ENCODE measurements around the gene ATP8A2.
"Not testable (repeated sequence)": the region's sequence is repeated elsewhere in the genome, so short reads cannot be mapped to it uniquely, and the experiment has no call there.

The ATP8A2 gene

DNA sequence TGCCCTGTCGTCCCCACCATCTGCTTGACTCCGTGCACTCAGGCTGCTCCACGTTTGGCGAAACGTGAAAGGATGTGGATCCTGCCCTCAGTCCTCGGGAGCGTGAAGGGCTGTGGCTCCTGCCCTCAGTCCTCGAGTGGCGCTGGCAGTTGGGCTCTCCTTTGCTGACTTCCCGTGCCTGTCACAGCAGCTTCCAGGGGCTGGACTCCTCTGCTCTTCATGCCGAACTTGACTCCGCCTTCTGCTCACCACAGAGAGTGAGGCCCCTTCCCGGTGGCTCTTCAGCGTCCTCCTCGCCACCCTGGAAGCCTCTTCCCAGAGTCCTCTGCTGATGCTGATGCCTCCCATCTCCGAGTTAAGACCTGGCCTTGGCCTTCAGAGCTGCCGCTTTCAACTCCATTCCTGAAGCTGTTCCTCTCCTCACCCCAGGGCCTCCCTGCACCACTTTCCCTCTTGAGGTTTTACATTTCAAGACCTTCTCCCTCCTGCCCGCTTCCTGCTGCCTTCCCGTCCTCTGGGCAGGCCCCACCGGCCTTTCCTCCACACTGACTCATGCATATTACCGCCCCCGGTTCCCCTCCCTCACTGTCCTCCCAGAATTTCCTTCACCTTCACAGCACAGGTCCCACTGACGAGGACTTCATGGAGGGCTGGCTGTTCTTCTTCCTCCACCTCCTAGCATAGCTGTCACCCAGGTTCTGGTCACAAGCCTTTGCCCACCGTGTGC is 568.4 kb downstream of the ATP8A2 start:
- no peak for DNase-seq

DNA sequence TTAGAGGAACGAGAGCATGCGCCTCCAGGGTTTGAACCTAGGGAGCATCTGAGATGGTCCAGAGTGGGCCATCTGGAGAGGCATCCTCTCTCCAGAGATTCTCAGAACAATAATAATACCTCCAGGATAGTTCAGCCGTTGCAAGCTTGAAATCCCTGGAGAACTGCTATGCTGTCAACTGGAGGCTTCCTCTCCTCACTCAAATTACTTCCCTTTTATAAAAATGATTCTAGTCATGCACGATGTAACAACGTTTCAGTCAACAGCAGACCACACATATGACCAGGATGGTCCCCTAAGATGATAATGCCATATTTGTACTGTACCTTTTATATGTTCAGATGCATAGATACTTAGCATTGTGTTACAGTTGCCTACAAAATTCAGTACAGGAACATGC is 571.3 kb downstream of the ATP8A2 start:
- no peak for DNase-seq

DNA sequence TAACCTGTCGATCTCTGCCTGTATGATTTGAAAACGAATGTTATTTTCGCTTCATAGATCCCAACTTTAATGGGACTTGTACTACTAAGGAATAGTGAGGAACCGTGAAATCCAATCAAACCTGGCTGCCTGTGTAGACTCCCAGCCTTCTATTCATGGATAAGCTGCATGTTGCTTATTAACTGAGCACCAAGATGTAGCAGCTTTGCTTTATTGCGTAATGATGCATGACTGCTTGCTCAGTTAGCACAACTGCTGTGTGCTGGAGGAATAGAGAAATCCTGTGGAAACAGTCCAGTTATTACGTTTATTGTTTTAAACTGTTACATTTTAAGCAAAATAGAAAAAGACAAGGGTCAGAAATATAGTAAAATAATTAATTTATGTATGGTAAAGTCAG is 571.9 kb downstream of the ATP8A2 start:
- no peak for DNase-seq

DNA sequence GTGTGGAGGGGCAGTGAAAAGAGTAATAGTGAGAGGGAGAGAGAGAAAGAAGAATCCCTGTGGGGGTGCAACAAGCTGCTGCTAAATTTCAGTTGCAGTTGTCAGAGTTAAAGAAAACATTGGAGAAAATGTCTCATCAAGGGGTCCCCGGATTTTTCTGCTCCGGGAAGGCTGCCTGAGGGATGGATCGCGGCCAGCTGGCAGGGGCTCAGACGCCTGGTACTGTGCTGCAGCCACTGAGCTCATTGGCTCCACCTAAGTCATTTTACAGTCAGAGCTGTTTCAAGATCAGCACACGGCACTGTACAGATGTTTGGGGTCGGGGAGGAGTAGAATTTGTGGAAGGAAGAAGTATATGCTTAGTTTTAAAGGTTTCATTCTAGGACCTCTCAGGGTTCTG is 573.8 kb downstream of the ATP8A2 start:
- no peak for DNase-seq

DNA sequence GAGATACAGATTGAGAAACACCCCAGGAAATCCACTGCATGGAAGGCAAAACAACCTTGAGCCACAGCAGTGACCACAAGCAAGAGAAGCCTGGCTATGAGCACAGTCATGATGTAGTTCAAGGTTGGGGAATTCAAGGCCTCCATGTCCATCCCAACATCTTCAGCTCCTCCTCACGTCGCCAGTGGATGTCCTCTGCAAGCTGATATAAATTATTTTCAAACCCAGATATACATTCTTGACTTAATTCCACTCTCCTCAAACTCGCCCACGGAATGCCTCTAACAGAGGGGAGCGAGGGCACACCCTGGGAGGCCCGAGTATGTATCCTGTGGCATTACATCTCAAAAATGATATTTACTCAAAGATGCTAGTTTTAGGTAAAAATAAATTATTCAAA is 574.5 kb downstream of the ATP8A2 start:
- no peak for DNase-seq

DNA sequence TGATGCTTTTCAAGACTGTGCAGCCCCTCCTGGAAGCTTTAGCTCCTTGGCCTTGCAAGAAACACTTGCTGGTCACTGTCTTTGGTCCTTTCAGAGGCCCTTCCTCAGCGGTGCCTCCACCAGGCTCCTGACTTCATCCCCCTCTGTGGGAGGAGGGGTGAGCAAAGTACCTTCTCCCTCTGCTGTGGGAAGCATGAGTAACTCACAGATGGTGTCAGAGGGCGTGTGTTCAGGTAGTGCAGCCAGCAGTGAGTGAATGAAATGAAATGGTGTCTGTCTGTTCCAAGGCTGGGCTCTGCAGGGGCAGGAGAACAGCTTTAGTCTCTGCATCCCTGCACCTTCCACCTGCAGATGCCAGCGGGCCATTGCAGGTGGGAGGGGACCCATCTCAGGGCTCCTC is 577.1 kb downstream of the ATP8A2 start:
- no peak for DNase-seq

- DNase-seq = no peak
Measured at GRCh38 chr13:25951831-25952230, 580.1 kb downstream of the ATP8A2 start.

DNA sequence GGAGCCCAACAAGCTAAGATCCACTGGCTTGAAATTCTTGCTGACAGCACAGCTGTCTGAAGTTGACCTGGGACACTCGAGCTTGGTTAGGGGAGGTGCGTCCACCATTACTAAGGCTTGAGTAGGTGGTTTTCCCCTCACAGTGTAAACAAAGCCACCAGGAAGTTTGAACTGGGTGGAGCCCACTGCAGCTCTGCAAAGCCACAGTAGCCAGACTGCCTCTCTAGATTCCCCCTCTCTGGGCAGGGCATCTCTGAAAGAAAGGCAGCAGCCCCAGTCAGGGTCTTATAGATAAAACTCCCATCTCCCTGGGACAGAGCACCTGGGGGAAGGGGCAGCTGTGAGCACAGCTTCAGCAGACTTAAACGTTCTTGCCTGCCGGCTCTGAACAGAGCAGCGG is 582.3 kb downstream of the ATP8A2 start:
- DNase-seq = not testable (repeated sequence)

DNA sequence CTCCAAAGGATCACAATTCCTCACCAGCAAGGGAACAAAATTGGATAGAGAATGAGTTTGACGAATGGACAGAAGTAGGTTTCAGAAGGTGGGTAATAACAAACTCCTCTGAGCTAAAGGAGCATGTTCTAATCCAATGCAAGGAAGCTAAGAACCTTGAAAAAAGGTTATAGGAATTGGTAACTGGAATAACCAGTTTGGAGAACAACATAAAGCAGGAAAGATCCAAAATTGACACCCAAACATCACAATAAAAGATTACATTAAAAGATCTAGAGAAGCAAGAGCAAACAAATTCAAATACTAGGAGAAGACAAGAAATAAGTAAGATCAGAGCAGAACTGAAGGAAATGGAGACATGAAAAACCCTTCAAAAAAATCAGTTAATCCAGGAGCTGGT is 583.2 kb downstream of the ATP8A2 start:
- DNase-seq = not testable (repeated sequence)

DNA sequence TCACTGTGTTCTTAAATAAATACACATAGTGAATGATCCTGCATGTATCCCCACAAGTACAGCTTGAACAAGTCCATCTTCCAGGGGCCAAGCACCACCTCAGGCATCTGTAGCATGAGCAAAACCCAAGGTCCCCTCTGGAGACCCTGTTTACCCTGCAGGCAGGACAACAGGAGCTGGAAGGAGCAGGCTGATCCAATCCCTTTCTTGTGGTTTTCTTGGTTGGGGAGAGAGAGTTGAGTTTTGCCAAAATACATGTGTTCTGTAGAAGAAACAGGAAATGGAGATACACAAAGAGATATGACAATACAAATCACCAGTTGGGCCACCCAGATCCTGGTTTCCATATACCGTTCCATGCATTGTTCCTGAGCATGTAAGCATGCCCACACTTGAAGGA is 587.2 kb downstream of the ATP8A2 start:
- DNase-seq = no peak

DNA sequence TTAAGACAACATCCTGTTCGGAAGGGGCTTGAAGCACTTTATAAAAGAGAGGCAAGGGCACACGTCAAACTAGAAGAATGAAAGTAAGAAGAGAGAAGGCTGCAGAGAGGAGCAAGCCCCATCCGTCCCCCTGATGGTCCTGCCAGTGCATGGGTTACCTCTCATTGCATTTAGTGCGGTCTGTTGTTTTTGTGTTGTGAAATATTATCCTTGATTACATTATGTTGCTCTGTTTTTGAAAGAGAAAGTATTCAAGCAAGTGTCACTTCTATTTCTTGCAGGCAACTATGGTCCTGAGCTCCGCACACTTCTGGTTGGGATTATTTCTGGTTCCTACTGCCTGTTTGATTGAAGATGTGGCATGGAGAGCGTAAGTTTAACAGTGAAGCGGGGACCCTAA is 589.5 kb downstream of the ATP8A2 start:
- no peak for DNase-seq

DNA sequence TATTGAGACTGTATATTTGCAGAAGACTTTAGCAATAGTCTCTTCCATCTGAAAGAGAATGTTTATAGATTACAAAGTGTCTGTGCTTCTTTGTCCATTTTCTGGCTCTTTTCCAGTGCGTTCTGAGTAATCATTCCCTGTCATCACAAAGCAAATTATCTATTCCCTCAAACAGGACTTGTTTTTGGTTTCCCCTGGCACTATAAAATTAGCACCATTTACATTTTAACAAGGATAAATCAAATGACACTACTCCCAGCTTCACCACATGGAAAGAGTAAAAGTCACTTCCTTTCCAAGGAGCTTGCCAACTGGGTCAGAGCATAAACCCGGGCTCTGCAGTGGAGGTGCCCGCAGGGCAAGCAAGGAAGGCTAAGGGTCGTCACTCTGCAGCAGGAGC is 591.9 kb downstream of the ATP8A2 start:
- DNase-seq = peak; percentile 8

DNA sequence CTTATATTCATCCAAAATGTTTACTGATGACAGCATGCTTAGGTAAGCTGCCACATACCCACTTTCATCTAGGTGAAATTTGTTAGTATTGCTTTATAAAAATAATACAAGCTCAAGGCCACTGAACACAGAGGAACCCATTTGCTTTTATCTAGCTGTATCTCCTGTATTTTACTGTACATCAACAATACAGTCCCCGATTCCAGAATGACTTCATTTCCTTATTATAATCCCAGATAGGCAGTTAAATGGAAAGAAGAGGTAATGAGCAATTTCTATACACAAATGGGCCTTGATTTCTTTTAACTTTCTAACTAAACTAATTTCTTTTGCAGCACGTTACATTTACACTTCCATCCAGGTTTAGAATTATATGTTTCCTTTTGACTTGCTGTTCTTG is 593.8 kb downstream of the ATP8A2 start:
- DNase-seq = no peak

DNA sequence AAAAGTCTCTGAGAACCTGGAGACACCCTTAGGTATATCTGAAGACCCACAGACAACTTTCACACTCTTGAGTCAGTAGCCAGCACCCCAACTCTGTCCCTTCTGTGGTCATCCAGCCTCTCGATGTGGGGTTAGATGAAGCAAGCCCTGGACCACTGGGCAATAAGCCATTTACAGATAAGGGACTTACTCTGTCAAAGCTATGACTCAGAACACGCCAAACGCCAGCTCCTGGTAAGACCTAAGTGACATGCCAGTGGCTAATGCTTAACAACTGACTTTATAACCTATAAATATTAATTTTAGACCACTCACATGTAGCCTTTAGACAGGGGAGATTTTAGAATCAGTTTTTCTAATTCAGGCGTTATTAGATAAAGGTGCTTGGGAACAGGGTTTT is 594.3 kb downstream of the ATP8A2 start:
- DNase-seq = no peak

DNA sequence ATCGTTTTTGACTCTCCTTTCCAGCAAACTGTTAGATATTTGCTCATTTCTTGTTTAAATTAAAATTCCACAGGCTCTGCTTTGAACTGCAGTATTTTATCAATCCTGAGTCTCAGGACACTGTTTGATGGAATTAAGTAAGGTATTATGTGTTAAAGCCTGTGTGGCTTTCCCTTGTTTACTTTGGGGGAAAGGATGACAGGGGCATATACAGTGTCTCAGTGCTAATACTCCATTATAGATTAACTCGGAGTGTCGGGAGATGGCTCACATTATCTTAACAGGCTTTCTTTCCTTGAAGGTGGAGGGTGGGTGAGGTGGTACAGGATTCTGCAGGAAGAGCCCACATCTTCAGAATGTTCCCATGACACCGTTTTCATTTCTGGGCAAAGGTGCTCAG is 595.4 kb downstream of the ATP8A2 start:
- no peak for DNase-seq

DNA sequence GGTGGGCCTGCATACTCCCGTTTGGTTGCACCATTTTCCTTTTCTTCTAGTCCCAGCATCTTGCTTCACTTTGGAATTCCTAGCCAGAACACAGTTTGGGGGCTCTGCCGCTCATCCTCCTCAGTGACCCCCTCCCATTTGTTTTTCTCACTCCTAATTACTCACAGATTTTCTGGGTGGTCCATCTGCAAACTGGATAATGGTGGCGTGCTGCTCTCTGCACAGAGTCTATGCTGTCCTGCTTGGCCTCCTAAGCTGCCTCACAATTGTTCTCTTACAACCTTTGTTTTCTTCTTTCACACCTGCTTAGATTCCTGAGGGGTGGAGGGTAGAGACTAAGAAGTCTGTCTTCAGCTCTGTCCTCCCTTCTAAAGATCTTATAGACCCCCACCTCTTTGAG is 599.3 kb downstream of the ATP8A2 start:
- DNase-seq = no peak

GRCh38 chr13:25971459-25972145 is 599.8 kb downstream of the ATP8A2 start:
- DNase-seq = peak; percentile 29

DNA sequence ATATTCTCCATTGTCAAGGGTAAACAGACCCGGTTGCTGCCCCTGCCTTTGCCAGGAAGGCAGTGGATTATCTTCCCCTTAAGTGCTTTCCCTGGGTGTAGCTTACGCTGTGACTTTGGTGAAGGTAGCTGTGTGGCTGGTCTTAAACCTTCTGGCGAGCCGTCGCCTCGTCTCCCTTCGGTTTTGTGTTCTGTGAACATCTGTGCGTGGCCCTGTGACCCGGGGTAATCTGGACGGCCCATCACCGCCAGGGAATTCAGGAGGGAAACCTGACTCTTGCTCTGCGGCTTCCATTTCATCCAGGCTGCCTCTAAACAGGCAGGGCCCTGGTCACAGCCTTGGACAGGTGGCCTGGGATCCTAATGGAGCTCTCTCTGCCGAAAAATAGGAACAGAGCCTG is 601.3 kb downstream of the ATP8A2 start:
- peak; percentile 50 for DNase-seq

GRCh38 chr13:25973576-25973975 is 601.8 kb downstream of the ATP8A2 start:
- no peak for DNase-seq

DNA sequence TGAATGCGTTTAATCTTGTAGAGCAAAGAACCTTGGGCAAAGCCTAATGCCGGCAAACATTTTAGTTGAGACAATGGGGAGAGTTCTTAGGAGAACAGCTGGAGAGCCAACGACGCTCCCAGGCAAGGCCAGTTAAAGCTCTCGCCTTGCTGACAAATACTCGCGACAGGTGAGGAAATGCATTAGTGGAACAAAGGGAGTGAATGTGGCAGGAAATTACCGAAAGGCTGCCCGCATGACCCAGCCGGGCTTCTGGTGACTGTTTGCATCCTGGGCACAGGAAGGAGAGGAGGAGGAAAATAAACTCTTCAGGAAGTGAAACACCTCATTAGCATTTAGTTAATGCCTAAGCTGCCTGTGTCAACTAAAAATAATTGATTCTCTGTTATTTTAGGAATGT is 605.4 kb downstream of the ATP8A2 start:
- DNase-seq = peak; percentile 65

GRCh38 chr13:25977671-25978070 is 605.9 kb downstream of the ATP8A2 start:
- no peak for DNase-seq

GRCh38 chr13:25978961-25979360 is 607.2 kb downstream of the ATP8A2 start:
- no peak for DNase-seq

GRCh38 chr13:25979371-25979770 is 607.6 kb downstream of the ATP8A2 start:
- DNase-seq = peak; percentile 21

GRCh38 chr13:25980255-25980654 is 608.5 kb downstream of the ATP8A2 start:
- peak; percentile 25 for DNase-seq

DNA sequence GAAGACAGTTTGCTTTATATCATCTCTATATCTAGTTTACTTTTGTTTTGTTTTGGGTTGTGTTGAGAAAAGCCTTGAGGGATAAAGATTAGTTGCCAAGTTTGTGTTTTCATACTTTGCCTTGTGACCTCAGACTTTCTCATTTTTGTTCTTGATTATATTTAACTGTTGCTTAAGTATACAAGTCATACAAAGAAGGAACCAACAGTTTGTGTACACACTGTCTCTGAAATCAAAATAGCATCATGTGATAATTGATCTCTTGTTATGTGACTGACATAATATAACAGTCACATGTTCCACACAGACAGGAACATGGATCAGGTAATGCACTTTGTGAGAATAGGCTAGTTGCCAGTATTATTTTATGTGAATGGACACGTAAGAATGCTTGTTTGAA is 609.3 kb downstream of the ATP8A2 start:
- peak; percentile 2 for DNase-seq
